Activated CD8-positive, alpha-beta memory T cell treated with anti-CD3 and anti-CD28 coated beads for 24 hours (primary cell): ENCODE results near the gene FUT2.

Experiments
- DNase-seq: peaks from one replicate; pipeline ENCODE4 v3.0.0-alpha.2; 2020

The FUT2 gene

DNA sequence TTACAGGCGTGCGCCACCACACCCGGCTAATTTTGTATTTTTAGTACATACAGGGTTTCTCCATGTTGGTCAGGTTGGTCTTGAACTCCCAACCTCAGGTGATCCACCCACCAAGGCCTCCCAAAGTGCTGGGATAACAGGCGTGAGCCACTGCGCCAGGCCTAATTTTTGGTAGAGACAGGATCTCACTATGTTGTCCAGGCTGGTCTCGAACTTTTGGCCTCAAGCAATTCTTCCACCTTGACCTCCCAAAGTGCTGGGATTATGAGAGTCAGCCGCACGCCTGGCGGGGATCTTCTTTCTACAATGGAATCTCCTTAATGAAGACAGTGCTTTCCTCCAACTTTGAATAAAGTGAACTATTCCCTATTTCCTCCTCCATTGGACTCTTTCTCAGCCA lies 38.9 kb downstream of the FUT2 start:
- DNase-seq: no peak

- no peak for DNase-seq
These were observed 39.4 kb downstream of the FUT2 start for GRCh38 chr19:48735031-48735615.

DNA sequence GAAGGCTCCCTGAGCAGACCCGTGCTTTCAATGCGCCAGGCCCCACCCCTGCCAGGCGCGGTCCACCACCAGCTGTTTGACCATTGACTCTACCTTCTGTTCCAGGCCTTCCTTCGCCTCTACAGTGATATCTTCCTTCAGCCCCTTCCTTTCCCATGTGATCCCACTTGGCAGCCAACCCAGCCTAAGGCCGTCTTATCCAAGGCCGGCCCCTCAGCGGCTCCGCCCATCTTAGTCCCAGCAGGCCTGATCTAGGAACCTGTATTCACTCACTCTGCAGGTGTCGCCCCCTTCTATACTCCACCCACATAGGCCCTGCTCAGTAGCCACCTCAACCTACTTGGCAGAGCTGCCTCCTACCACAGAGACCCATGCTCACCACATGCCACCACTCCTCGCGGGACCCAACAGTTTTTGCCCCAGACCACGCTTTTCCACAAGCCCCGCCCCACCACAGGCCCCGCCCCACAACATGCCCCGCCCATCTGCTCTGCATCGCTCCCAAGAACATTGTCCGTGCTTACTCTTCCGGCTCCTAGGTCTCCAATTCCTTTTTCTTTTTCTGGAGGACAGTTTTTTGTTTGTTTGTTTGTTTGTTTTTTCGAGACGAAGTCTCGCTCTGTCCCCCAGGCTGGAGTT lies 41.7 kb downstream of the FUT2 start:
- no peak for DNase-seq

DNA sequence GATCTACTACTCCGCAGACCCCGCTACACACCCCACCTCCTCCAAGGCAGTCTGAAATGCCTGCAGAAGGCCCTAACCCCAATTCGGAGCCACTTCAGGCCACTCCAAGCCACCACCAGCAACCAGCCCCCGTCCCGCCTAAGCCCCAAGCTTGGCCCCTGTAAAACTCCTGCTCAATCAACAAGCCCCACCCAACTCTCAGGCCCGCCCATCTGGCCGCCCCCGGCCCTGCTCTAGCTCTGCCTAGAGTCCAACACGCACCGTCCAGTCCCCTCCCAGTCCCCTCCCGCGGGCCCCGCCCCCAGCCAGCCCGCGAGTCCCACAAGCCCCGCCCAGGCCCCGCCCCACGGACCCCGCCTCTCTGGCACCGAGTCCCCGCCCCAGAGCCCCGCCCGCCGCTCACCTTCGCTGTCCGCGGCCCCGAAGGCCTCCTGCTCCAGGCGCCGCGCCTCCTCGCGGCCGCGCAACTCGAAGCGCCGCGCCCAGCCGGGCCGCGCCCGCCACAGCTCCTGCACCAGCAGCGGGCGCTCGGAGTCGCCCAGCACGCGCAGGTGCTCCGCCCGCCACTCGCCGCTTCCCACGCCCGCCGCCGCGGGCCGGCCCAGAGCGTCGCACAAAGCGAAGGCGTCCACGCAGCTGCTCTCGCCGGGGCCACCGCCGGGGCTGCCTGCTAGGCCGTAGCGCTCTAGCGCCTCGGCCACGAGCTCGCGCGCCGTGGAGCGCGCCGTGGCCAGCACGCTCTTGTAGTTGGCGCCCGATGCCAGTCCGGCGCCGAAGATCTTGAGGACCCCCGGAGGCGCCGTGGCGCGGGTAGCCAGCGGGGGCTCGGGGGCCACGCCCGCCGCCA lies 43.0 kb downstream of the FUT2 start:
- DNase-seq: peak; percentile 97

DNA sequence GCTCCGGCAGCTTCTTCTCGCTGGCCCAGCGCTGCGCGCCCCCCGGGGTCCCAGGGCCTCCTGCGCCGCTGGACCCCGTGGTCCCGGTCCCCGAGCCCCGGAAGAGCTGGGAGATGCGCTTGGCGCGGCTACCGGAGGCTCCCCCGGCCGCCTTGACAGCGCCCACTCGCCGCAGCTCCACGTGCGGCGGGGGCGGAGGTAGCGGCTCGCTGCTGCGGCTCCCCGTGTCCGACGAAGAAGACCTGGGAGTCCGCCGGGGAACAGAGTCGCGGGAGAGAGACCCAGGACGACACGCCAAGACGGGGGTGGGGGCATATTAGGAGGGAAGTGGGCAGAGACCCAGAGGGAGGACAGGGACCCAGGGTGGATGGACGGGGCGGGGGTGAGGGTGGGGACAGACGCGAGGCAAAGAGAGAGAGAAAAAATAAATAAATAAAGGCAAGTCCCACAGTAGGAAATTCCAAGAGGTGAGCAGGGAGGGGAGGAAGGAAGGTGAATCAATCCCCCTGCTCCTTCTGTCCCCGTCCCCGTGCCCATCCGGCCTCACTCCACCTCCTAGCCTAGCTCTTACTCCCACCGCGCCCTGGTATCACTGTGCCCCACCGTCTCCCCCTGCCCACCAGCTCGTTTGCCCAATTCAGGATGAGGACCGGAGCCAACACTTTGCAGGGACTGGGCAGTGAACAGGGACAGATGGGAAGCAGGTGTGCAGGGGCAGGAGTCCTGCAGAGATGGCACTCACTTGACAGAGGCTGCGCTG lies 43.8 kb downstream of the FUT2 start:
- DNase-seq: no peak

DNA sequence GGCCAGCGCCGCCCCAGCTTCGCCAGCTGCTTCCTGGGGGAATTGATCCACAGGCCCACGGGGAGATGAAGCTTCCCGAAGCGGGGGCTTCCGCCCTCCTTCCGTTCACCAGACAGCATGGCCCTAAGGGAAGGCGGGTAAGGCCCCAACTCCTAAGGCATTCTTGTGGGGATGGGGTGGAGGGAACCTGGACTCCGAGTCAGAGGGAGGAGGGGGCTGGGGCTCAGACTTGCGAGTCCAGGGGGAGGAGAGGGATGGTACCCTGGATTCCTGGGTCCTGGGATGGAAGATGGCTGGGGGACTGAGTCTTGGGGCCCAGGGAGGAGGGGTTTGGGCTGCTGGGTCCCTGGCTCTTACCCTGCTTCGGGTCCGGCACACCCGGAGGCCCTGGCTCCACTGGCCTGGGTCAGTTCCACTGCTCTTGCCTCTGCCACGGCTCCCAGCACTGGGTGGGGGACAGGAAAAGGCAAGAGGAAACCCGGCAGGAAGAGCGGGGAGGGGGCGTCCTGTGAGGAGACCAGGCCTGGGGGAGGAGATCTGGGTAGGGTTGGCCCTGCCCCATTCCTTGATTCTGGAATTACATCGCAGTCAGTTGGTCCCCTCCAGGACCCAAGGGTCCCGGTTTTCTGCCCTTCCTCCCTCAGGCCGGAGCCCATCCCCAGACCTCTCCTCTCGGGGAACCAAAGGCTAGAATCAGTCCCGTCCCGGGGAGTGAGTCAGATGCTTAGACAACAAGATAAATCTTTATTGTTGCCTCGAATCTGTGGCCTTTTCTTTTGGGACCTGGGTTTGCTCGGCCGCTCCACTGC lies 44.6 kb downstream of the FUT2 start, which contains the start of gene RASIP1:
Gene RASIP1 (minus strand): TSS at position 447 of the 809 bp plus-strand sequence. CDS start 328 bp downstream, at position 119.
- DNase-seq: no peak

DNA sequence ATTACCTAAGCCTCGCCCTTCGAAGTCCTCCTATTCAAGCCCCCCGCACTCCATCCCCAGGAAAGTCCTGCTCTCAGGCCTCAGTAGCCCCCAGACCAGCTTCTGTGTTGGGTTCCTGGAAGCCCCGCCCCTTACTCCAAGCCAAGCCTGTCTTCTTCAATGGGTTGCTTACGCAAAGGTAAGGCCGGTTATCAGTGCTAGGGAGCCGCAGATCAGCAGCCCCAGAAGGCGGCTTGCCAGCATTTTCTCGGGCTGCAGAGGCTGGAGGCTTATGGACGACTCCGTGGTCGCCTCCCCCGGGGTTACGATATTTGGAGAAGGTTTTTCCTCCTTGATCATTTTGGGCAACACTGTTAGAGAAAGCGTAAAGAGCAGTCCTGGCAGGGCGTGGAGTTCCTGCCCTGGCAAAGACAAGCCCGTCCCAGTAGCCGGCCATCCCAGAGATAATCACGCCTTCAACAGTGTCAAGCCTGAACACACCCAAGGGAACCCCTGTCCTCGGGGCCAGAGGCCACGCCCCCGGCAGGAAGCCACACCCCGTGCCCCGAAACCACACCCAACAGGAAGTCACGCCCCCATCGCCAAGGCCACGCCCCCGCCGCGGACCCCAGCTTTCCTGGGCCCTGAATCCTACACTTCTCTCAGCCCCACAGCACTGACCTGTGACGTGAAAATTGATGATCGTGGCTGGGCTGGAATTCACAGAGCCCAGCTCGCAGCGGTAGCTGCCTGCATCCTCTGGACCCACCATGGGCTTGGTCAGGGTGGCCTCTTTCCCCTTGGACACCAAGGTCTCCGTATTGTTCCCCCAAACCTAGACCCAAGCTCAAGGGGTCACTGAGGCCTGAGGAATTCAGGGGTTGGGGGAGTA lies 45.6 kb downstream of the FUT2 start:
- DNase-seq: peak; percentile 77

DNA sequence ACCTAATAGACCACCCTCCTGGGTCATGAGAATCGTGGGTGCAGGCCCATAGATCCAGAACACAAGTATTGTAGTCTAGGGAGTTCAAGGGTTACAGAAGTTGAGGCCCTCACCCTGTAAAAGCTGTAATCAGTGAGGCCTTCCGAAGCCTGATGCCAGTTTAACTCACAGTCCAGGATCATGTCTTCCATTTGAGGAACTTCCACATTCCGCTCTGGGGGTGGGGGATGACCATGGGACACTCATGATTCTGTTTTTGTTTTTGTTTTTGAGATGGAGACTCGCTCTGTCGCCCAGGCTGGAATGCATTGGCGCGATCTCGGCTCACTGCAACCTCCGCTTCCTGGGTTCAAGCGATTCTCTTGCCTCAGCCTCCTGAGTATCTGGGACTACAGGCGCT lies 46.3 kb downstream of the FUT2 start:
- no peak for DNase-seq

- DNase-seq: no peak
These were observed 49.6 kb downstream of the FUT2 start for GRCh38 chr19:48745208-48745995.

DNA sequence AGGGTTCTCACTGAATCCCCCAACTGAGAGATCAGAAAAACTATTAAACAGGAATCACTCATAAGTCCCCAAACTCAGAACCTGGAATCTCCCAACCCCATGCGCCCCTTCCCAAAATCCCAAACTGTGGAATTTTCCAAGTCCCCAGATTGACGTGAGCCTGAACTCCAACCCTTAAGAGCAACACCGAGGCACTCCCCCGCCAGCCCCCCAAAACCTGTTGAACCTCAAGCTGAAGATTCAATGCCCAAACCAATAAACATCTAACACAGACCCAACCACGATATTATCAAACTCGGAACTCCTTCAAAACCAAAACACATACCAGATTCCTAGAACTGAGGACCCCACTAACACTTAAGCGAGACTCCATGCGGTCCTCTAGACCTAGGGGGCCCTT lies 50.3 kb downstream of the FUT2 start:
- DNase-seq: no peak

DNA sequence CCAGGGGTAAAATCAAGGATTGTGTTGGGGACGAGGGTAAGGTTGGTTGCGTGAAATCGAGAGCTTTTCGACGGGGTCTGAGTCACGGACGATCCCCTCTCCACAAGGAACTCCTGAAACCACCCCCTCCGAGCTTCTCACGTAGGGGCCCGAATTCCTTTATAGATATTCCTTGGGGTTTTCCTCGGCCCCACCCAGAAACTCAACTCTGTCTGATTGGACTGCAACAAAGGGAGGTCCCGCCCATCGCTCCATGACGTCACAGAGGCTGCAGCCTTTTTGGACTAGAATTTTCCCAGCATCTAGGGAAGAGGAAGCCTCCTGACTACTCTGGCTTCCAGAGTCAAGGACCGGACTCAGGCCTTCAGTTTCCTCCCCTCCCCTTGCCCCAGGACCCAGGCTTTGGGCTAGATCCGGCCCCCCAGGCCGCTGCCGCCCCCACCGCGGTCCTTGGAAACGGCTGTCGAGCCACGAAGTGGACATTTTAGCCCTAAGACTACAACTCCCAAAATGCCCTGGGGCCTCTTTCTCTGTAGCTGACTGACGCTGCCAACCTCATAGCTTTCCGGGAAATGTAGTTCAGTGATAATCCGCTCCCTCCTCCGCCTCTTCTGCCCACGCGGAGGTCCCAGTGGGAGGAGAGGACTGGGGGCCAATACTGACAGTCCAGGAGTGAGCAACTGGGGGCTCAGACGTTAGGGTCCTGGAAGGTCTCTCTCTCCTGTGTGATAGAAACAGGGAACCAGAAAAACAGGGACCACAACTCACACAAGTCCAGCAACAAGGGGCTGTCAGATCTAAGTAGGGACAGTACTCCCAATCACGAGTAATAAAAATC lies 51.2 kb downstream of the FUT2 start, which contains the start of gene IZUMO1:
Gene IZUMO1 (minus strand): TSS at position 172 of the 838 bp plus-strand sequence. CDS start 1,050 bp downstream, outside the sequence.
- peak; percentile 71 for DNase-seq

- no peak for DNase-seq
These were observed 53.9 kb downstream of the FUT2 start for GRCh38 chr19:48749571-48750198.

DNA sequence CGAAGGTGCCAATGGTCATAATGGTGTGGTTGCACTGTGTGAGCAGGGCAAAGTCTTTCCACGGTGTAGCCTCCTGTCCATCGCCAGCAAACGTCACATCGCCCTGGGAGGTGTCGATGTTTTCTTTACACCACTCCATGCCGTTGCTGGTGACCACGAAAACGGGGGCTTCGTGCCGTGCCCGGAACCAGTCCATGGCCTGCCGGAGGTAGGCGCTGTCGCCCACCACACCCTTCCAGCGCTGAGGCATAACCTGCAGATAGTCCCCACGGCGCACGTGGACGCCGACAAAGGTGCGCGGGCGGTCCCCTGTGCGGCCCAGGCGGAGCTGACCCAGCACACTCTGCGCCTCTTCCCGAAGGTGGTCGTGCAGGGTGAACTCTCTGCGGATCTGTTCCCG lies 54.6 kb downstream of the FUT2 start:
- no peak for DNase-seq

DNA sequence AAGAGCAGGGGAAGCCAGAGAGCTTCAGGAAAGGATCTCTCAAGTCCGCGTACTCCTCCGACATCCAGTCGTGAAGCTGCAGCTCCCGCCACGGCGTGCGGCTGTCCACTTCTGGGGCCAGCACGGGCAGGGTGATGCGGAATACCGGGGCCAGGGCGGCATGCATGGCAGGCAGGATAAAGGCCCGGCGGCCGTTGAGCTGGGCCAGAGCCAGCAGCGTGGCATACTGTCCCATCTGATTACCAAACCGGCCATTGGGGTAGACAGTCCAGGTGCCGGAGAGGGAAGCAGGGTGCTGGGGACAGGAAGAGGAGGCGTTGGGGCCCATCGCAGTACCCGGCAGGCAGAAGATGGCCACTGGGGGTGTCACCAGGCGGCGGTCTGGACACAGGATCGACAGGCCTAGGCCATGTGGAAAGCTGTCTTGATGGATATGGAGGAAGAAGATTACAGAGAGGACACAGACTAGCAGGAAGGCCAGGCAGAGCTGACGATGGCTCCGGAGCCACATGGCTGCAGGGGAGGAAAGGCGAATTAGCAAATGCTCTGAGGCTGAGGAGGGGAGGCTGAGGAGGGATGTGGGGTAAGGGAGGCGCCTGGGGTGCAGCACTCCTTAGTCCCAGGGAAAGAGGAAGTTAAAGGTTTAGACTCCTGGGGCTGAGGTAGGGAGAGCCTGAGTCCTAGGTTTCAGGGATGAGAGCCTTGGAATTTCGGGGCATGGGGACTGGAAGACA lies 55.2 kb downstream of the FUT2 start:
- DNase-seq: no peak

- DNase-seq: no peak
These were observed 56.2 kb downstream of the FUT2 start for GRCh38 chr19:48751845-48752495.

DNA sequence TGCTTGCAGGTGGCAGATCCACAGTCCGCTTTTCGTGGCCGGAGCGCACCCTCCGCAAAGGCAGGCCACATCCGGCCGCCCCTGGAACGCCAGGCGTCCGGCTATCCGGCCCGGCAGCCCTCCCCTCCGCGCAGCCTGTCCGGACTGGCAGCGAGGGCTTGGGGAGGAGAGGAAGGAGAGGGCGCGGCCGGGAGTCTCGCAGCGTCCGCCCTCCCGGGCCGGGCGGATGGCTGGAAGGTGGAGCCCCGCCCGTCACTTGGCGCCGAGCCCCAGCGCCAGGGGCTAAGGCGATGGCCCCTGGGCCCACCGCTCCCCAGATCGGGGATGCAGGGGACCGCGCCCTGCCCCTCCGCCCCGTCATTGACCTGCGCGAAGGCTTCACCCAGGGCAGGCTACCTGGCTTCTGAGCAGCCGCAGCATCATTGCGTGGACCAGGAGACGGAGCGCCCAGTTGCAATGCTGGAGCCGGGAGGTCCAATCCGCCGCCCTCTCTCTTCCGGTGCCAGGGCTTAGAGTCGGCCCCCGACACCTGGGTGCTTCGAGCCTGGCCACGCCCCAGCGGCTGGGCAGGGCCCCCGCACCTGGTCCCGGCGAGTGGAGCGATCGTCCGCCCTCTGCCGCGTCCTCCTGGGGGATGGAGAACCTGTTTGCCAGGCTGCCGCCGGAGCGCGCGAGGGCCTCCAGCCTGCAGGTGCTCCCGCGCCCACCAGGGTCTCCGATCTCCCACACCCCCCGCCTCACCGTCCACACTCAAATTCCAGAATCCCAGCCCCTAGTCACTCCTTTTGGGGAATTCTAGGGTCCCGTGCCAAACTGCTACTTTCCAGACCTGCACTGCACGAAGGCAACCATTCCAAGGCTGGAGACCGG lies 57.0 kb downstream of the FUT2 start, which contains the start of gene FUT1:
Gene FUT1 (minus strand): TSS at position 146 of the 870 bp plus-strand sequence. CDS start 1,360 bp downstream, outside the sequence.
- DNase-seq: peak; percentile 72
